H1 (cell line): ENCODE results near the gene SPAG16. TPM values are rescaled to one million over a fixed set of nuclear protein-coding genes. Genes with fewer than 3 reads are reported as not detected.

Experiments
- CTCF ChIA-PET: fragments of 300-600 bp; sonication (Branson Sonifier 250); formaldehyde crosslinking; loops from one replicate; lab custom pipeline; 2021; ENCODE audit not compliant: partially characterized antibody; lab: Charles Lee
- POLR2A ChIA-PET: fragments of 300-600 bp; sonication (Branson Sonifier 250); formaldehyde crosslinking; loops from one replicate; lab custom pipeline; 2021; ENCODE audit warnings: inconsistent platforms; ENCODE audit not compliant: partially characterized antibody; lab: Charles Lee
- DNase-seq, 2 experiments: peaks; one replicate each; pipeline versions ENCODE4 v3.0.0 to v3.0.0-alpha.2; 2010 to 2022; ENCODE audit warnings: low spot score in 2 of 2, low read depth in 1 of 2, mixed read lengths in 1 of 2
- FAIRE-seq: peaks from 2 replicates; lab custom pipeline; 2011; peaks lifted over from hg19 to GRCh38; lab: Jason Lieb, UNC
- H2AFZ ChIP-seq: 2 replicates; pipeline ENCODE4 v1.8.1; 2012; ENCODE audit warnings: low read length, inconsistent platforms
- H2AK5ac ChIP-seq: 2 replicates; pipeline ENCODE4 v1.6.1; 2013; ENCODE audit warnings: low read depth, low read length
- H2BK120ac ChIP-seq: replicated peaks from 2 replicates; pipeline ENCODE3; 2013; ENCODE audit warnings: low read depth, low read length, inconsistent platforms
- H2BK12ac ChIP-seq: 2 replicates; pipeline ENCODE4 v1.6.1; 2013; ENCODE audit warnings: low read depth, low read length
- H2BK15ac ChIP-seq: 2 replicates; pipeline ENCODE4 v1.6.1; 2013; ENCODE audit warnings: low read length
- H2BK20ac ChIP-seq: 2 replicates; pipeline ENCODE4 v1.6.1; 2013; ENCODE audit warnings: low read length
- H2BK5ac ChIP-seq: 2 replicates; pipeline ENCODE4 v1.6.1; 2013; ENCODE audit warnings: low read depth, low read length
- H3K14ac ChIP-seq: 2 replicates; pipeline ENCODE4 v1.6.1; 2013; ENCODE audit warnings: inconsistent platforms; ENCODE audit not compliant: insufficient read length
- H3K18ac ChIP-seq: 2 replicates; pipeline ENCODE4 v1.6.1; 2013; ENCODE audit warnings: low read length; ENCODE audit errors: extremely low read depth
- H3K23ac ChIP-seq: 2 replicates; pipeline ENCODE4 v1.6.1; 2013; ENCODE audit warnings: inconsistent platforms; ENCODE audit not compliant: insufficient read length
- H3K23me2 ChIP-seq: 2 replicates; pipeline ENCODE4 v1.6.1; 2013; ENCODE audit warnings: low read depth, low read length
- H3K27ac ChIP-seq: 2 replicates; pipeline ENCODE4 v1.6.1; 2011; ENCODE audit warnings: low read depth, low read length, inconsistent platforms
- H3K27me3 ChIP-seq, 4 experiments: replicated peaks in 1 of 4; 1 replicate in 1 of 4; 2 replicates in 3 of 4; pipeline versions ENCODE4 v1.6.1 to v1.8.1; 2011 to 2013; ENCODE audit warnings: low read length in 3 of 4, mild to moderate bottlenecking in 3 of 4, inconsistent platforms in 2 of 4, mixed read lengths in 2 of 4, moderate library complexity in 1 of 4; ENCODE audit not compliant: control insufficient read depth in 3 of 4, insufficient read depth in 3 of 4; ENCODE audit errors: extremely low read depth in 1 of 4
- H3K36me3 ChIP-seq, 4 experiments: 2 replicates each; pipeline versions ENCODE4 v1.6.1 to v1.8.1; 2011 to 2013; ENCODE audit warnings: mild to moderate bottlenecking in 4 of 4, low read length in 3 of 4, moderate library complexity in 2 of 4, control low read depth in 1 of 4, inconsistent platforms in 1 of 4; ENCODE audit not compliant: insufficient read depth in 4 of 4, control insufficient read depth in 2 of 4
- H3K4ac ChIP-seq: replicated peaks from 2 replicates; pipeline ENCODE3; 2013; ENCODE audit warnings: low read length, low read depth, mixed read lengths, inconsistent platforms; ENCODE audit not compliant: insufficient read length
- H3K4me1 ChIP-seq, 4 experiments: replicated peaks in 1 of 4; 1 replicate in 1 of 4; 2 replicates in 3 of 4; pipeline versions ENCODE4 v1.6.1 to v1.8.1; 2011 to 2013; ENCODE audit warnings: low read length in 3 of 4, inconsistent platforms in 2 of 4, mixed read lengths in 1 of 4; ENCODE audit not compliant: insufficient read depth in 4 of 4, control insufficient read depth in 3 of 4
- H3K4me2 ChIP-seq, 2 experiments: 2 replicates each; pipeline versions ENCODE4 v1.6.1 to v1.8.1; 2011 to 2013; ENCODE audit warnings: low read depth in 2 of 2, low read length in 2 of 2, control low read depth in 1 of 2, inconsistent platforms in 1 of 2, mild to moderate bottlenecking in 1 of 2; ENCODE audit not compliant: insufficient read depth in 1 of 2
- H3K4me3 ChIP-seq, 4 experiments: fragments of 200-600, 300-600 bp in 1 of 4; sonication (generic), shearing (Covaris generic), sonication (Bioruptor Twin) in 1 of 4; 2 replicates each; pipeline versions ENCODE4 v1.5.1 to v1.8.1; 2011 to 2016; ENCODE audit warnings: low read length in 4 of 4, low read depth in 3 of 4, control low read depth in 2 of 4, inconsistent platforms in 2 of 4, mild to moderate bottlenecking in 2 of 4, mixed read lengths in 1 of 4, moderate library complexity in 1 of 4; ENCODE audit not compliant: insufficient read depth in 2 of 4; ENCODE audit errors: extremely low read depth in 1 of 4
- H3K56ac ChIP-seq: replicated peaks from 2 replicates; pipeline ENCODE3; 2013; ENCODE audit warnings: low read depth, mild to moderate bottlenecking, mixed read lengths, low read length, inconsistent platforms; ENCODE audit not compliant: insufficient read length
- H3K79me1 ChIP-seq: 2 replicates; pipeline ENCODE4 v1.6.1; 2013; ENCODE audit warnings: low read depth, low read length, control low read depth
- H3K79me2 ChIP-seq, 2 experiments: 2 replicates each; pipeline versions ENCODE4 v1.6.1 to v1.8.1; 2012 to 2013; ENCODE audit warnings: low read length in 2 of 2, mild to moderate bottlenecking in 2 of 2, inconsistent platforms in 1 of 2; ENCODE audit not compliant: insufficient read depth in 2 of 2, control insufficient read depth in 1 of 2
- H3K9ac ChIP-seq, 4 experiments: replicated peaks in 1 of 4; 1 replicate in 1 of 4; 2 replicates in 3 of 4; pipeline versions ENCODE4 v1.6.1 to v1.8.1; 2011 to 2013; ENCODE audit warnings: low read depth in 3 of 4, low read length in 3 of 4, control low read depth in 2 of 4, mild to moderate bottlenecking in 2 of 4, moderate library complexity in 2 of 4, inconsistent platforms in 1 of 4; ENCODE audit errors: extremely low read depth in 1 of 4
- H3K9me3 ChIP-seq, 2 experiments: 2 replicates each; pipeline versions ENCODE4 v1.6.1 to v1.8.1; 2012 to 2013; ENCODE audit warnings: mild to moderate bottlenecking in 2 of 2, moderate library complexity in 2 of 2, control low read depth in 1 of 2, inconsistent platforms in 1 of 2, low read depth in 1 of 2, low read length in 1 of 2, mixed read lengths in 1 of 2; ENCODE audit not compliant: insufficient read depth in 2 of 2
- H4K20me1 ChIP-seq, 2 experiments: replicated peaks in 1 of 2; 2 replicates each; pipeline versions ENCODE3 to v1.8.1; 2011 to 2013; ENCODE audit warnings: inconsistent platforms in 2 of 2, low read length in 2 of 2, mild to moderate bottlenecking in 1 of 2; ENCODE audit not compliant: insufficient read depth in 2 of 2, control insufficient read depth in 1 of 2
- H4K5ac ChIP-seq: 2 replicates; pipeline ENCODE4 v1.6.1; 2013; ENCODE audit warnings: low read length, low read depth, mixed read lengths, inconsistent platforms; ENCODE audit not compliant: insufficient read length
- H4K8ac ChIP-seq: 2 replicates; pipeline ENCODE4 v1.8.0; 2013; ENCODE audit warnings: mild to moderate bottlenecking, moderate library complexity, low read length, inconsistent platforms; ENCODE audit not compliant: insufficient read depth; ENCODE audit errors: extremely low read depth
- H4K91ac ChIP-seq: replicated peaks from 2 replicates; pipeline ENCODE3; 2013; ENCODE audit warnings: low read length, mixed read lengths, inconsistent platforms; ENCODE audit not compliant: insufficient read length
- ATF3 ChIP-seq: IDR thresholded peaks from 2 replicates; pipeline ENCODE4 v1.6.1; 2011; ENCODE audit warnings: low read depth, mild to moderate bottlenecking, low read length; ENCODE audit not compliant: insufficient read depth
- BACH1 ChIP-seq: IDR thresholded peaks from 2 replicates; pipeline ENCODE4 v1.6.1; 2012; ENCODE audit warnings: low read length, improper control_type of control experiment
- CTBP2 ChIP-seq: IDR thresholded peaks from 2 replicates; pipeline ENCODE4 v1.7.0; 2011; ENCODE audit warnings: borderline replicate concordance, mild to moderate bottlenecking, moderate library complexity, mixed read lengths, low read length; ENCODE audit not compliant: insufficient read depth, insufficient read length
- EP300 ChIP-seq, 2 experiments: IDR thresholded peaks; 1 replicate in 1 of 2; 2 replicates in 1 of 2; pipeline ENCODE4 v1.6.1; 2011 to 2012; ENCODE audit warnings: low read depth in 2 of 2, low read length in 2 of 2, mild to moderate bottlenecking in 2 of 2, borderline replicate concordance in 1 of 2, inconsistent platforms in 1 of 2, moderate library complexity in 1 of 2
- FOSL1 ChIP-seq: IDR thresholded peaks from 2 replicates; pipeline ENCODE4 v1.6.1; 2011; ENCODE audit warnings: mild to moderate bottlenecking, low read depth, low read length, moderate library complexity; ENCODE audit not compliant: insufficient read depth
- POLR2A ChIP-seq, 2 experiments: IDR thresholded peaks; 1 replicate in 1 of 2; 2 replicates in 1 of 2; pipeline ENCODE4 v1.6.1; 2011; ENCODE audit warnings: low read depth in 2 of 2, low read length in 2 of 2, mild to moderate bottlenecking in 2 of 2; ENCODE audit errors: control extremely low read depth in 1 of 2
- POU5F1 ChIP-seq: IDR thresholded peaks from 2 replicates; pipeline ENCODE4 v1.6.1; 2011; ENCODE audit warnings: low read depth, mild to moderate bottlenecking, low read length, moderate library complexity
- RXRA ChIP-seq: IDR thresholded peaks from 2 replicates; pipeline ENCODE4 v1.6.1; 2011; ENCODE audit warnings: low read depth, mild to moderate bottlenecking, low read length, moderate library complexity; ENCODE audit not compliant: insufficient read depth
- SIX5 ChIP-seq: IDR thresholded peaks from 2 replicates; pipeline ENCODE4 v1.6.1; 2011; ENCODE audit warnings: mild to moderate bottlenecking, low read depth, low read length
- SP1 ChIP-seq: IDR thresholded peaks from 2 replicates; pipeline ENCODE4 v1.6.1; 2011; ENCODE audit warnings: low read depth, low read length
- USF2 ChIP-seq: IDR thresholded peaks from 2 replicates; pipeline ENCODE4 v1.6.1; 2011; ENCODE audit warnings: low read length, improper control_type of control experiment
- WGBS, 2 experiments: shearing (Covaris generic) in 1 of 2; methylation state at CpG; one replicate each; pipeline versions ENCODE4 v1.1.6 to v1.1.7; 2013 to 2015; ENCODE audit warnings: low lambda C conversion rate in 2 of 2, mixed read lengths in 2 of 2, inconsistent platforms in 1 of 2, low coverage in 1 of 2, missing lambda C conversion rate in 1 of 2; ENCODE audit not compliant: insufficient replicate concordance in 2 of 2, insufficient coverage in 1 of 2, insufficient read length in 1 of 2; ENCODE audit errors: extremely low coverage in 1 of 2, missing lambda C conversion rate in 1 of 2; 5-methylcytosine and 5-hydroxymethylcytosine counted together
- polyA plus RNA-seq, 7 experiments: library from polyadenylated mRNA; depleted of rRNA in 3 of 7; stranded (reverse) in 5 of 7; unstranded in 2 of 7; fragments of >200 nt in 5 of 7; fragments of 200-250 nt in 2 of 7; gene quantifications; 1 replicate in 5 of 7; 2 replicates in 1 of 7; 4 replicates in 1 of 7; pipeline versions ENCODE4 v1.2.1 to v1.2.3, GENCODE V29; 2011 to 2013; ENCODE audit warnings: missing spikeins in 2 of 7, mixed read lengths in 2 of 7
- total RNA-seq: library from RNA; stranded (reverse); fragmentation: NEBNext Ultra II Directional; extraction: Animal tissue kit (Norgen Biotek cat#: 25700); gene quantifications from 2 replicates; pipeline ENCODE4 v1.2.1, GENCODE V29; 2021

Gene SPAG16
- total and polyA plus RNA-seq, 2 of the 8 experiments (the other 6 are each of a cell fraction or from before 2014, with no cell fraction given): 6.0 to 14.9 TPM

- Histone ChIP-seq H2AFZ (no peak overlapping the region), H4K91ac (no peak overlapping the region), H3K36me3 (no peaks in the 10 kb centered on the region), H4K8ac (no peak overlapping the region), H3K23me2 (no peaks in the 10 kb centered on the region), H3K9me3 (no peaks in the 10 kb centered on the region), H3K79me1 (no peaks in the 10 kb centered on the region), H3K79me2 (no peaks in the 10 kb centered on the region), H4K20me1 (peaks cover 0 to 1% of the 10 kb centered on the region in 2 experiments), H2BK12ac (no peak overlapping the region), H3K27me3 (no peaks in the 10 kb centered on the region), H2BK20ac (no peak overlapping the region), H3K23ac (no peak overlapping the region), H3K9ac (no peak overlapping the region), H3K4me2 (no peak overlapping the region), H3K4me1 (no peaks in the 10 kb centered on the region), H3K14ac (no peak overlapping the region), H2BK120ac (no peak overlapping the region), H3K4me3 (no peak overlapping the region), H3K18ac (no peak overlapping the region), H3K56ac (no peak overlapping the region), H2BK5ac (no peak overlapping the region), H4K5ac (no peak overlapping the region), H3K4ac (no peak overlapping the region), H2AK5ac (no peak overlapping the region), H3K27ac (no peak overlapping the region), H2BK15ac (no peak overlapping the region)
- CTCF ChIA-PET: interaction anchor here (0.6 kb wide), 1 partner anchor 124 kb away, joined by 4 read pairs; no protein-coding TSS in a partner anchor
- TF ChIP-seq SIX5 (no peak), ATF3 (no peak), USF2 (no peak), POU5F1 (no peak), FOSL1 (no peak), EP300 (IDR thresholded peaks at IDR 0.05; ENCODE audit: borderline replicate concordance in 1 of 2, low read depth in 2 of 2, low read length in 2 of 2) (no peak), SP1 (no peak), POLR2A (IDR thresholded peaks at IDR 0.05; ENCODE audit: control extremely low read depth in 1 of 2, low read depth in 2 of 2, low read length in 2 of 2) (no peak), RXRA (no peak), BACH1 (no peak), CTBP2 (no peak)
- FAIRE-seq (no peak), DNase-seq (no peak)
- POLR2A ChIA-PET: no interaction called here
- 94% methylated on average over 3 of the region's 3 CpGs; no CpG with 5 or more reads in 1 of the 2 experiments for WGBS, 2 experiments
Observed at GRCh38 chr2:214315324-214315723, 1031.1 kb downstream of the SPAG16 start.
